NCI-H524 (cell line): ENCODE measurements around the gene DLG1.
A peak's percentile ranks its signal among the peaks of the same experiment; 100 is the strongest.
"Not testable (repeated sequence)": the region's sequence is repeated elsewhere in the genome, so short reads cannot be mapped to it uniquely, and the experiment has no call there.

Experiments used
- DNase-seq, 2 experiments: peaks; one replicate each; lab custom pipeline; 2025; lab: John Stamatoyannopoulos, UW

The DLG1 gene

GRCh38 chr3:197088370-197088769 is 210.0 kb downstream of the DLG1 start:
- no peak for DNase-seq

GRCh38 chr3:197085137-197085536 is 213.3 kb downstream of the DLG1 start:
- no peak for DNase-seq

GRCh38 chr3:197083486-197083885 is 214.9 kb downstream of the DLG1 start:
- DNase-seq = peak; percentile 50 to 68

- DNase-seq = no peak
These were observed 215.5 kb downstream of the DLG1 start for GRCh38 chr3:197082871-197083270.

- no peak for DNase-seq
These were observed 218.1 kb downstream of the DLG1 start for GRCh38 chr3:197080344-197080743.

GRCh38 chr3:197076415-197076814 is 222.0 kb downstream of the DLG1 start:
- DNase-seq = no peak

GRCh38 chr3:197068077-197068476 is 230.3 kb downstream of the DLG1 start:
- DNase-seq = no peak

- no peak for DNase-seq
These were observed 233.6 kb downstream of the DLG1 start for GRCh38 chr3:197064771-197065170.

- DNase-seq = no peak
These were observed 236.0 kb downstream of the DLG1 start for GRCh38 chr3:197062446-197062845.

GRCh38 chr3:197051637-197052036 is 246.8 kb downstream of the DLG1 start:
- DNase-seq = not testable (repeated sequence)

- no peak for DNase-seq
These were observed 247.9 kb downstream of the DLG1 start for GRCh38 chr3:197050511-197050910.

- DNase-seq = no peak
These were observed 255.9 kb downstream of the DLG1 start for GRCh38 chr3:197042539-197042938.

GRCh38 chr3:197041875-197042488 is 256.4 kb downstream of the DLG1 start:
- no peak for DNase-seq

- no peak for DNase-seq
These were observed 257.8 kb downstream of the DLG1 start for GRCh38 chr3:197040658-197041057.

- no peak for DNase-seq
These were observed 259.5 kb downstream of the DLG1 start for GRCh38 chr3:197038679-197039462.

- DNase-seq = no peak
These were observed 262.8 kb downstream of the DLG1 start for GRCh38 chr3:197035577-197035976.

GRCh38 chr3:197034778-197035177 is 263.6 kb downstream of the DLG1 start:
- not testable (repeated sequence) for DNase-seq

GRCh38 chr3:197033764-197034163 is 264.6 kb downstream of the DLG1 start:
- not testable (repeated sequence) for DNase-seq

GRCh38 chr3:197031315-197032285 is 266.8 kb downstream of the DLG1 start:
- DNase-seq = no peak

GRCh38 chr3:197030379-197031314 is 267.8 kb downstream of the DLG1 start:
- DNase-seq = no peak

GRCh38 chr3:197029511-197030167 is 268.8 kb downstream of the DLG1 start, which contains the start of gene MELTF:
Gene MELTF, minus strand, starts transcription at chr3:197029817. Its CDS starts 115 bp downstream, at chr3:197029702.
- peak in 1 of 2 experiments; percentile 76 for DNase-seq
